Measurements from ENCODE around the gene TMPO.
"Not testable (repeated sequence)": the region's sequence is repeated elsewhere in the genome, so short reads cannot be mapped to it uniquely, and the experiment has no call there.

The TMPO gene

GRCh38 chr12:98511806-98512205 is 3.6 kb upstream of the TMPO start:
- not testable (repeated sequence) for DNase-seq (ENCODE audit: low read depth in 2 of 2)

- DNase-seq (ENCODE audit: low read depth in 2 of 2), result no peak
These were observed 1.7 kb upstream of the TMPO start for GRCh38 chr12:98513379-98514322.

GRCh38 chr12:98514982-98515286 is 456 bp upstream of the TMPO start:
- DNase-seq (ENCODE audit: low read depth in 2 of 2), result no peak

DNA sequence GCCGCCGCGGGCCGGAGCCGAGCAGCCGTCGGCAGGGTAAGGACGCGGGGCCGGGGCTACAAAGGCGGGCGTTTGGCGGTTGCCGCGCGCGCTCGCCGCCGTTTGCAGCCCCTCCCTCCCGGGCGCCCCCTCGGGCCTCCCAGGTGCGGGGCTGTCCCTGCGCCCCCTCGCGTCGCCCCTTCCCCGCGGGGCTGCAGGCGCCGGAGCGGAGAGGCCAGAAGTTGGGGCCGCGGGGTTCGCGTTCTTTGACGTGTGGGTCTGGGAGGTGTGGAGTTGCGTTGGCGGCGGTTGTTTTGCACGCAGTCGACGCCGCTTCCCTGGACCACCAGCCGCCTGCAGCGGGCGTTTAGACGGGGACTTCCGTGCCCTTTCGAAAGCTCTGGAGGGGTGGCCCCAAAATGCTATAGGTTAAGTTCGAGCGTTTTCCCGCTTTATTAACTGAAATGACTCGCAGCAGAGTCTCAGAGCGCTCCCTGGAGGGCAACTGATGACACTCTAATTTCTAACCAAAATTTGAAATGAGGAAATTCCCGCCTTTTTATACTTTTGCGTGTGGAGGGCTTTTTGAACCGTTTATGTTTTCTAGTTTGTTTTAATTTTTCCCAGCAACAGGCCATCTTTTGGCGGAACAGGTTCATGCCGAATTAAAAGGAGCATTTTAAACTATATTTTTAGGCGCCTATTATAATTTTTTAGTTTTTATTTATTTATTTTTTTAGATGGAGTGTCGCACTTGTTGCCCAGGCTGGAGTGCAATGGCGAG is 902 bp downstream of the TMPO start:
- peak; percentile 42 to 65 for DNase-seq (ENCODE audit: low read depth in 2 of 2)

GRCh38 chr12:98519257-98519907 is 4.0 kb downstream of the TMPO start:
- DNase-seq (ENCODE audit: low read depth in 2 of 2), result no peak

- no peak for DNase-seq (ENCODE audit: low read depth in 2 of 2)
These were observed 14.7 kb downstream of the TMPO start for GRCh38 chr12:98530068-98530467.

DNA sequence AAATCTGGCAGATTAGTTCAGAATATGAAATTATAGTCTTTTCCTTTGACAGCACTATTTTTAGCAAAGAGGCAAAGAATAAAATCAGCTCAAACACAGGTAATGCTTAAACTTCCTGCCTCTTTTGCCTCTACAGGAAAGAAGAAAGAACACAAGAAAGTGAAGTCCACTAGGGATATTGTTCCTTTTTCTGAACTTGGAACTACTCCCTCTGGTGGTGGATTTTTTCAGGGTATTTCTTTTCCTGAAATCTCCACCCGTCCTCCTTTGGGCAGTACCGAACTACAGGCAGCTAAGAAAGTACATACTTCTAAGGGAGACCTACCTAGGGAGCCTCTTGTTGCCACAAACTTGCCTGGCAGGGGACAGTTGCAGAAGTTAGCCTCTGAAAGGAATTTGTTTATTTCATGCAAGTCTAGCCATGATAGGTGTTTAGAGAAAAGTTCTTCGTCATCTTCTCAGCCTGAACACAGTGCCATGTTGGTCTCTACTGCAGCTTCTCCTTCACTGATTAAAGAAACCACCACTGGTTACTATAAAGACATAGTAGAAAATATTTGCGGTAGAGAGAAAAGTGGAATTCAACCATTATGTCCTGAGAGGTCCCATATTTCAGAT is 17.4 kb downstream of the TMPO start:
- no peak for DNase-seq (ENCODE audit: low read depth in 2 of 2)

DNA sequence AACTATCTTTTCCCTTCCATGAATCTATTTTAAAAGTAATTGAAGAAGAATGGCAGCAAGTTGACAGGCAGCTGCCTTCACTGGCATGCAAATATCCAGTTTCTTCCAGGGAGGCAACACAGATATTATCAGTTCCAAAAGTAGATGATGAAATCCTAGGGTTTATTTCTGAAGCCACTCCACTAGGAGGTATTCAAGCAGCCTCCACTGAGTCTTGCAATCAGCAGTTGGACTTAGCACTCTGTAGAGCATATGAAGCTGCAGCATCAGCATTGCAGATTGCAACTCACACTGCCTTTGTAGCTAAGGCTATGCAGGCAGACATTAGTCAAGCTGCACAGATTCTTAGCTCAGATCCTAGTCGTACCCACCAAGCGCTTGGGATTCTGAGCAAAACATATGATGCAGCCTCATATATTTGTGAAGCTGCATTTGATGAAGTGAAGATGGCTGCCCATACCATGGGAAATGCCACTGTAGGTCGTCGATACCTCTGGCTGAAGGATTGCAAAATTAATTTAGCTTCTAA is 18.4 kb downstream of the TMPO start:
- no peak for DNase-seq (ENCODE audit: low read depth in 2 of 2)

- DNase-seq (ENCODE audit: low read depth in 2 of 2), result no peak
These were observed 22.6 kb downstream of the TMPO start for GRCh38 chr12:98538031-98538430.

- DNase-seq (ENCODE audit: low read depth in 2 of 2), result no peak
These were observed 28.3 kb downstream of the TMPO start for GRCh38 chr12:98543701-98544100.

DNA sequence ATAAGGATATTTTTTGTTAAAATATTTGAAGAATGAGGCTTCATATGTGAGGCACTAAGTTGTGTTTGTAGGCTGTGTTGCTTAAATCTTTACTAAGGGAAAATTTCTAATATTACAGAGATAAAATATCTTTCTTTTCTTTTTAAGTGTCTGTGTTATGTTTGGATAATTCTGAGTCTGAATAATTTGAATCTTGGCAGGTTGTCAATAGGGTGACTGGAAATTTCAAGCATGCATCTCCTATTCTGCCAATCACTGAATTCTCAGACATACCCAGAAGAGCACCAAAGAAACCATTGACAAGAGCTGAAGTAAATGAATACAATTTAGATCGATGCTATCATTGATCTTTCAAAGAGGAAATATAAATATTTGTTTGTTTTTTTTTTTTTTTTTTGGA is 29.4 kb downstream of the TMPO start:
- DNase-seq (ENCODE audit: low read depth in 2 of 2), result no peak

GRCh38 chr12:98549371-98550110 is 34.2 kb downstream of the TMPO start:
- DNase-seq (ENCODE audit: low read depth in 2 of 2), result no peak

DNA sequence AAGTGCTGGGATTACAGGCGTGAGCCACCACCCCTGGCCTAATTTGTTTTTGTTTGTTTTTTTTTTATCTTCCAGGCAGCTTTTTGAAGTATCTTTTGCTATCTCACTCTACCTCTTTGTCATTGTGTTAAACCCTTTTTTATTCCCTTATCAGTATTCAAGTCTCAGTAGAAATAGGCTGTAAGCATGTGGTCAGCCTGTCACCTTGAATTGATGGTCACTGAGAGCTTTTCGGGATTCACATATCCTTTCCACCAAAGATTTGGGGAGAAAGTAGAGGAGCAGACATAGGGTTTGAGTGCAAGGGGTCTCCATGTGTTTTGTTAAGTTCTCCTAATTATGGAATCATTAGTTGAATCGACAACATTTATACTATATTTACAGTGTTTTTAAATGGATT is 36.4 kb downstream of the TMPO start:
- no peak for DNase-seq (ENCODE audit: low read depth in 2 of 2)

DNA sequence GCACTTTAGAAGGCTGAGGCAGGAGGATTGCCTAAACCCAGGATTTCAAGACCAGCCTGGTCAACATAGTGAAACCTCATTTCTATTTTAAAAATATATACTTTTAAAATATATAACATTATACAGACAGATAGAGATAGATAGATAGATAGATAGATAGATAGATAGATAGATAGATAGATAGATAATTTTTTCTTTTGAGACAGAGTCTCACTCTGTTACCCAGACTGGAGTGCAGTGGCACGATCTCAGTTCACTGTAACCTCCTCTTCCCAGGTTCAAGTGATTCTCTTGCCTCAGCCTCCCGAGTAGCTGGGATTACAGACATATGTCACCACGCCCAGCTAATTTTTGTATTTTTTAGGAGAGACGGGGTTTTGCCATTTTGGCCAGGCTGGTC is 42.7 kb downstream of the TMPO start:
- not testable (repeated sequence) for DNase-seq (ENCODE audit: low read depth in 2 of 2)

GRCh38 chr12:98559666-98560065 is 44.3 kb downstream of the TMPO start:
- no peak for DNase-seq (ENCODE audit: low read depth in 2 of 2)

GRCh38 chr12:98561846-98562245 is 46.5 kb downstream of the TMPO start:
- DNase-seq (ENCODE audit: low read depth in 2 of 2), result no peak

GRCh38 chr12:98572010-98572409 is 56.6 kb downstream of the TMPO start:
- DNase-seq (ENCODE audit: low read depth in 2 of 2), result no peak

- no peak for DNase-seq (ENCODE audit: low read depth in 2 of 2)
These were observed 58.7 kb downstream of the TMPO start for GRCh38 chr12:98574110-98574509.

DNA sequence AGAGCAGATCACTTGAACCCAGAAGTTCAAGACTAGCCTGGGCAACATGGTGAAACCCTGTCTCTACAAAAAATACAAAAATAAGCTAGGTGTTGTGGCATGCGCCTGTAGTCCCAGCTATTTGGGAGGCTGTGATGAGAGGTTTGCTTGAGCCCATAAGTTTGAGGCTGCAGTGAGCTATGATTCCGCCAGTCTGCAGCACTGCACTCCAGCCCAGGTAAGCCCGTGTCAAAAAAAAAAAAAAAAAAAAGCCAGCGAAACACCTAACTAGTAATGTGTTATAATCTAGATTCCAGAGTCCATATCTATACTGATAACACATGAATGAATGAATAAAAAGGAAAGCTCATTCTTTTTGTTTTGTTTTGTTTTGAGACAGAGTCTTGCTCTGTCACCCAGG is 59.6 kb downstream of the TMPO start:
- no peak for DNase-seq (ENCODE audit: low read depth in 2 of 2)

DNA sequence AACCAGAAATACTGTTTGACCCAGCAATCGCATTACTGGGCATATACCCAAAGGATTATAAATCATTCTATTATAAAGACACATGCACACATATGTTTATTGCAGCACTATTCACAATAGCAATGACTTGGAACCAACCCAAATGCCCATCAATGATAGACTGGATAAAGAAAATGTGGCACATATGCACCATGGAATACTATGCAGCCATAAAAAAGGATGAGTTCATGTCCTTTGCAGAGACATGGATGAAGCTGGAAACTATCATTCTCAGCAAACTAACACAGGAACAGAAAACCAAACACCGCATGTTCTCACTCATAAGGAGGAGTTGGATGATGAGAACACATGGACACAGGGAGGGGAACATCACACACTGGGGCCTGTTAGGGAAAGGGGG is 61.4 kb downstream of the TMPO start:
- not testable (repeated sequence) for DNase-seq (ENCODE audit: low read depth in 2 of 2)

GRCh38 chr12:98578392-98578791 is 63.0 kb downstream of the TMPO start:
- DNase-seq (ENCODE audit: low read depth in 2 of 2), result no peak
